Astrocyte (in vitro differentiated cells and primary cell): ENCODE data around the gene GOLGA7B.

Experiments used
- EZH2 ChIP-seq: IDR thresholded peaks from 2 replicates; pipeline ENCODE4 v1.6.1; 2012; ENCODE audit warnings: mild to moderate bottlenecking, low read length, inconsistent platforms; ENCODE audit not compliant: insufficient read depth
- TF ChIP-seq, protein P1 (sequence below): IDR thresholded peaks from 2 replicates; pipeline ENCODE4 v1.5.1; 2011; ENCODE audit warnings: low read depth, mild to moderate bottlenecking, inconsistent platforms, low read length, moderate library complexity; ENCODE audit not compliant: insufficient read depth

DNA sequence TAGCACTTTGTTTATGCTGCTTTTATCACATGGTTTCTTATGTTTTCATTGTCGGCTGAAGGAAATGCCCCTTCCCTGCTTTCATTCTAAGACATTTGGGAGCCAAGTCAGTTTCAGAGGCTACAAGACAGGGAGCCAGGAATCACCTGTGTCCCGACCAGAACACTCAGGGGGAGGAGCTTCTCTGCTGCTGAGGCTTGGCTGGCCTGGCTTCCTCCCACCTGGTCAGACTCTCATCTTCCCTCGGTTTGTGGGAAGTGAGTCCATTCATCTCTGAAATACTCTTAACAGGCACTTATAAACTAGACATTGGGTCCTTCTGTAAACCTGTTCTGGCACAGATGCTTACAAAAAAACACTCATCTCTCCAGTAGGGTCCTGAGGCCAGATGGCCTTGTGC, 19.6 kb upstream of the GOLGA7B start:
- TF ChIP-seq, protein P1, sequence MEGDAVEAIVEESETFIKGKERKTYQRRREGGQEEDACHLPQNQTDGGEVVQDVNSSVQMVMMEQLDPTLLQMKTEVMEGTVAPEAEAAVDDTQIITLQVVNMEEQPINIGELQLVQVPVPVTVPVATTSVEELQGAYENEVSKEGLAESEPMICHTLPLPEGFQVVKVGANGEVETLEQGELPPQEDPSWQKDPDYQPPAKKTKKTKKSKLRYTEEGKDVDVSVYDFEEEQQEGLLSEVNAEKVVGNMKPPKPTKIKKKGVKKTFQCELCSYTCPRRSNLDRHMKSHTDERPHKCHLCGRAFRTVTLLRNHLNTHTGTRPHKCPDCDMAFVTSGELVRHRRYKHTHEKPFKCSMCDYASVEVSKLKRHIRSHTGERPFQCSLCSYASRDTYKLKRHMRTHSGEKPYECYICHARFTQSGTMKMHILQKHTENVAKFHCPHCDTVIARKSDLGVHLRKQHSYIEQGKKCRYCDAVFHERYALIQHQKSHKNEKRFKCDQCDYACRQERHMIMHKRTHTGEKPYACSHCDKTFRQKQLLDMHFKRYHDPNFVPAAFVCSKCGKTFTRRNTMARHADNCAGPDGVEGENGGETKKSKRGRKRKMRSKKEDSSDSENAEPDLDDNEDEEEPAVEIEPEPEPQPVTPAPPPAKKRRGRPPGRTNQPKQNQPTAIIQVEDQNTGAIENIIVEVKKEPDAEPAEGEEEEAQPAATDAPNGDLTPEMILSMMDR, result no peak
- TF ChIP-seq EZH2, result no peak
